A549 (cell line): ENCODE results near the gene SRMS.

Source experiments
- CEBPB ChIP-seq, 2 experiments: fragments of >200 bp in 1 of 2; sonication (Bioruptor Twin) in 1 of 2; formaldehyde crosslinking in 1 of 2; IDR thresholded peaks; 2 replicates each; pipeline ENCODE4 v1.6.1; 2012 to 2016
- EP300 ChIP-seq, 2 experiments: fragments of >200 bp; sonication (Bioruptor Twin); formaldehyde crosslinking; IDR thresholded peaks; 2 replicates in 1 of 2; 3 replicates in 1 of 2; pipeline ENCODE4 v1.6.1; 2016 to 2017
- HDAC2 ChIP-seq: fragments of 200-600 bp; sonication (generic); IDR thresholded peaks from 2 replicates; pipeline ENCODE4 v1.6.1; 2016
- MAFK ChIP-seq: fragments of 450-650 bp; IDR thresholded peaks from 2 replicates; pipeline ENCODE4 v1.6.1; 2014; ENCODE audit not compliant: partially characterized antibody
- NFE2L2 ChIP-seq: fragments of 150-350 bp; conservative IDR thresholded peaks from 2 replicates; pipeline ENCODE4 v1.6.1; 2014; ENCODE audit warnings: low read length
- POLR2A ChIP-seq: IDR thresholded peaks from 2 replicates; pipeline ENCODE4 v1.6.1; 2012; ENCODE audit warnings: mild to moderate bottlenecking, low read length
- TF ChIP-seq, protein P1 (sequence below): IDR thresholded peaks from 2 replicates; pipeline ENCODE4 v1.6.1; 2012
- TF ChIP-seq, protein P2 (sequence below): fragments of >200 bp; sonication (Bioruptor Twin); formaldehyde crosslinking; IDR thresholded peaks from 3 replicates; pipeline ENCODE4 v1.5.1; 2016
- TF ChIP-seq, protein P3 (sequence below): fragments of 250-450 bp; sonication (Bioruptor Pico); IDR thresholded peaks from 2 replicates; pipeline ENCODE4 v1.5.0; 2020; ENCODE audit warnings: low read depth, mild to moderate bottlenecking, moderate library complexity
- TF ChIP-seq, protein P4 (sequence below): IDR thresholded peaks from 2 replicates; pipeline ENCODE4 v1.6.1; 2012

DNA sequence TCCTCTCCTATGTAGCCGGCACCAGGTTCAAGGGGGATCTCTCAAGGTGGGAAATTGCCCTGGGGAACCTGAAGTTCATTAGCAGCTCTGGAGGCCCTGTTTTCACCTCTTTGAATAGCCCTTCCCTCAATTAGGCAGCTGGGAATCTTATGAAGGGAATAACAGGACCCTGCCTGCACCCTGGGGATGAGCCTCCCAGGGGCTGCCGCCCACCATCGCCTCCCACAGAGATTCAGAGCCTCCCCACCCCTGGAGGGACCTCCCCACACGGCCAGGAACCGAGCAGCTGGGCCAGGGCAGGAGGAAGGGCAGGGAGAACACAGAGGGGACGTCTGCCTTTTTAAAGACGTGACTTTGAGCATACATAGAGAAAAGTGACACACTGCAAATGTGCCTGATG lies 44.0 kb downstream of the SRMS start:
- no peak for TF ChIP-seq NFE2L2
- TF ChIP-seq POLR2A, result no peak
- no peak for TF ChIP-seq HDAC2
- TF ChIP-seq, protein P1, sequence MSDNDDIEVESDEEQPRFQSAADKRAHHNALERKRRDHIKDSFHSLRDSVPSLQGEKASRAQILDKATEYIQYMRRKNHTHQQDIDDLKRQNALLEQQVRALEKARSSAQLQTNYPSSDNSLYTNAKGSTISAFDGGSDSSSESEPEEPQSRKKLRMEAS, result no peak
- TF ChIP-seq EP300 (IDR thresholded peaks at IDR 0.05), result no peak
- TF ChIP-seq CEBPB (IDR thresholded peaks at IDR 0.05), result no peak
- TF ChIP-seq, protein P2, sequence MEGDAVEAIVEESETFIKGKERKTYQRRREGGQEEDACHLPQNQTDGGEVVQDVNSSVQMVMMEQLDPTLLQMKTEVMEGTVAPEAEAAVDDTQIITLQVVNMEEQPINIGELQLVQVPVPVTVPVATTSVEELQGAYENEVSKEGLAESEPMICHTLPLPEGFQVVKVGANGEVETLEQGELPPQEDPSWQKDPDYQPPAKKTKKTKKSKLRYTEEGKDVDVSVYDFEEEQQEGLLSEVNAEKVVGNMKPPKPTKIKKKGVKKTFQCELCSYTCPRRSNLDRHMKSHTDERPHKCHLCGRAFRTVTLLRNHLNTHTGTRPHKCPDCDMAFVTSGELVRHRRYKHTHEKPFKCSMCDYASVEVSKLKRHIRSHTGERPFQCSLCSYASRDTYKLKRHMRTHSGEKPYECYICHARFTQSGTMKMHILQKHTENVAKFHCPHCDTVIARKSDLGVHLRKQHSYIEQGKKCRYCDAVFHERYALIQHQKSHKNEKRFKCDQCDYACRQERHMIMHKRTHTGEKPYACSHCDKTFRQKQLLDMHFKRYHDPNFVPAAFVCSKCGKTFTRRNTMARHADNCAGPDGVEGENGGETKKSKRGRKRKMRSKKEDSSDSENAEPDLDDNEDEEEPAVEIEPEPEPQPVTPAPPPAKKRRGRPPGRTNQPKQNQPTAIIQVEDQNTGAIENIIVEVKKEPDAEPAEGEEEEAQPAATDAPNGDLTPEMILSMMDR, result no peak
- no peak for TF ChIP-seq MAFK
- TF ChIP-seq, protein P3, sequence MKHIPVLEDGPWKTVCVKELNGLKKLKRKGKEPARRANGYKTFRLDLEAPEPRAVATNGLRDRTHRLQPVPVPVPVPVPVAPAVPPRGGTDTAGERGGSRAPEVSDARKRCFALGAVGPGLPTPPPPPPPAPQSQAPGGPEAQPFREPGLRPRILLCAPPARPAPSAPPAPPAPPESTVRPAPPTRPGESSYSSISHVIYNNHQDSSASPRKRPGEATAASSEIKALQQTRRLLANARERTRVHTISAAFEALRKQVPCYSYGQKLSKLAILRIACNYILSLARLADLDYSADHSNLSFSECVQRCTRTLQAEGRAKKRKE (CRISPR knock-in tag), result no peak
- TF ChIP-seq, protein P4, sequence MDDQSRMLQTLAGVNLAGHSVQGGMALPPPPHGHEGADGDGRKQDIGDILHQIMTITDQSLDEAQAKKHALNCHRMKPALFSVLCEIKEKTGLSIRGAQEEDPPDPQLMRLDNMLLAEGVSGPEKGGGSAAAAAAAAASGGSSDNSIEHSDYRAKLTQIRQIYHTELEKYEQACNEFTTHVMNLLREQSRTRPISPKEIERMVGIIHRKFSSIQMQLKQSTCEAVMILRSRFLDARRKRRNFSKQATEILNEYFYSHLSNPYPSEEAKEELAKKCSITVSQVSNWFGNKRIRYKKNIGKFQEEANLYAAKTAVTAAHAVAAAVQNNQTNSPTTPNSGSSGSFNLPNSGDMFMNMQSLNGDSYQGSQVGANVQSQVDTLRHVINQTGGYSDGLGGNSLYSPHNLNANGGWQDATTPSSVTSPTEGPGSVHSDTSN, result no peak
